ENCODE data around the gene ZNHIT6.

DNA sequence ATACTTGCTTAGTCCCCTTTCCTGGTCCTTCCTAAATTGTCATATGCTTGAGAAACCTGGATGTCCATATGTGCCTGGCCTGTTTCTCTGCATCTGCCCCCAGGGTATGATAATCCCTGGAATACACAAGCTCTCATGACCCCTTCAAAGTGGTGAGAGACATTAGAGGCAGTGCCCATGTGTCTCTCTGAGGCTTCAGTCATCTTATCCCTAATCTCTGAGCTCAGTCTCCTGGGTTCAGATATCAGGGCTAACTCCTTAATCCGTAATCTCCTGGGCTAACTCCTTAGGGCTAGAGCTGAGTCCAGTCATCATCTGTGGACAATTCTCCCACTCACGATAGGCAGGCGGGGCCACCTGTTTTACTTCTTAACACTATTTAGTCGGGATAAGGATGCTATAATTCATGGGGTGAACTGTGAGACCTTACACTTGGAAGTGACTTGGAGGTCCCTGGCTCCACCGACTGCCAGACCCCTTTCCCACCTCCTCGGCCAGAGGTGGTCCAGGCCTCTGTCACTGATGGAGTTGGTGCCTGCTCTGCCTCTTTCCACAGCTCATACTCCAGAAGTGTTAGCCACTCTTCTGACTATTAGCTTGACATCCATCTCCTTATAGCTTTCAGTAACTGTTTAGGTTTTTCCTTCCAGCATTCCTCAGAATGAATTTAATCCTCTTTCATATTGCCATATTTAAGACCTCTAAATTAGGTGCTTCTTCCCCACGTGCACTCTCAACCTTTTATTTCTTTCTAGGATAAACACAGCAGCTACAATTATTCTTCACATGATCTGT is 105.0 kb downstream of the ZNHIT6 start:
- TF ChIP-seq, protein P1, sequence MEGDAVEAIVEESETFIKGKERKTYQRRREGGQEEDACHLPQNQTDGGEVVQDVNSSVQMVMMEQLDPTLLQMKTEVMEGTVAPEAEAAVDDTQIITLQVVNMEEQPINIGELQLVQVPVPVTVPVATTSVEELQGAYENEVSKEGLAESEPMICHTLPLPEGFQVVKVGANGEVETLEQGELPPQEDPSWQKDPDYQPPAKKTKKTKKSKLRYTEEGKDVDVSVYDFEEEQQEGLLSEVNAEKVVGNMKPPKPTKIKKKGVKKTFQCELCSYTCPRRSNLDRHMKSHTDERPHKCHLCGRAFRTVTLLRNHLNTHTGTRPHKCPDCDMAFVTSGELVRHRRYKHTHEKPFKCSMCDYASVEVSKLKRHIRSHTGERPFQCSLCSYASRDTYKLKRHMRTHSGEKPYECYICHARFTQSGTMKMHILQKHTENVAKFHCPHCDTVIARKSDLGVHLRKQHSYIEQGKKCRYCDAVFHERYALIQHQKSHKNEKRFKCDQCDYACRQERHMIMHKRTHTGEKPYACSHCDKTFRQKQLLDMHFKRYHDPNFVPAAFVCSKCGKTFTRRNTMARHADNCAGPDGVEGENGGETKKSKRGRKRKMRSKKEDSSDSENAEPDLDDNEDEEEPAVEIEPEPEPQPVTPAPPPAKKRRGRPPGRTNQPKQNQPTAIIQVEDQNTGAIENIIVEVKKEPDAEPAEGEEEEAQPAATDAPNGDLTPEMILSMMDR (IDR thresholded peaks at IDR 0.05; ENCODE audit: low read depth, low read length) = no peak
- TF ChIP-seq, protein P2, sequence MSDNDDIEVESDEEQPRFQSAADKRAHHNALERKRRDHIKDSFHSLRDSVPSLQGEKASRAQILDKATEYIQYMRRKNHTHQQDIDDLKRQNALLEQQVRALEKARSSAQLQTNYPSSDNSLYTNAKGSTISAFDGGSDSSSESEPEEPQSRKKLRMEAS (IDR thresholded peaks at IDR 0.05; ENCODE audit: low read depth, low read length) = no peak
- TF ChIP-seq POLR2A (IDR thresholded peaks at IDR 0.05; ENCODE audit: extremely low read depth, insufficient read length) = no peak
